SK-N-MC (cell line): Measurements from ENCODE around the gene TBRG4.

Experiments
- EZH2 ChIP-seq: fragments of 200-600 bp; sonication (generic); IDR thresholded peaks from one replicate; pipeline ENCODE4 v1.6.1; 2017; ENCODE audit warnings: antibody characterized with exemption
- FOXP2 ChIP-seq: optimal IDR thresholded peaks from 2 replicates; pipeline ENCODE3; 2011; ENCODE audit warnings: mild to moderate bottlenecking, moderate library complexity; ENCODE audit not compliant: insufficient read depth; ENCODE audit errors: extremely low read length, control extremely low read depth
- POLR2AphosphoS5 ChIP-seq: IDR thresholded peaks from 2 replicates; pipeline ENCODE4 v1.6.1; 2012; ENCODE audit warnings: mild to moderate bottlenecking, low read depth, low read length, borderline replicate concordance

DNA sequence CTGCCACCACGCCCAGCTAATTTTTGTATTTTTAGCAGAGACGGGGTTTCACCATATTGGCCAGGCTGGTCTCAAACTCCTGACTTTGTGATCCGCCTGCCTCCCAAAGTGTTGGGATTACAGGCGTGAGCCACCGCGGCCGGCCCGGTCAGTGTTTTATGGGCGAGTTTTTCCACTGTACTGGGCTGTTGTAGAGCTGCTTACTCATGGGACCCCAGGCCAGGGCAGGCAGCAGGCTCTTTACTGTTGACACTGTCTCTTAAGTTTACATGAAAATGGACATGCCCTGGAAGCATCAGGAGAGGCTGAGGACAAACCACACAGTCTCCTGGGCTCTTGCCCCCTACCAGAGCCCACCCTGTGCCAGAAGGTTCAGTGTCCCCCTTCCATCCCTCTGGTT is 33.9 kb downstream of the TBRG4 start:
- TF ChIP-seq EZH2 (no peak), POLR2AphosphoS5 (no peak), FOXP2 (no peak)
